CD14-positive monocyte (primary cell): ENCODE data around the gene BTD. TPM values are rescaled to one million over a fixed set of nuclear protein-coding genes. Genes with fewer than 3 reads are reported as not detected.
A peak's percentile ranks its signal among the peaks of the same experiment; 100 is the strongest.

Experiments
- DNase-seq, 3 donors: peaks; one replicate each; pipeline ENCODE4 v3.0.0-alpha.2; 2011 to 2022
- H2AFZ ChIP-seq: 2 replicates; pipeline ENCODE4 v1.6.0; 2012; ENCODE audit warnings: mild to moderate bottlenecking, low read depth, low read length, inconsistent platforms; ENCODE audit not compliant: insufficient read depth, poor library complexity, severe bottlenecking
- H3K27ac ChIP-seq, 2 donors: 1 replicate in 1 of 2; 2 replicates in 1 of 2; pipeline ENCODE4 v1.5.1; 2012 to 2013; ENCODE audit warnings: low read length in 2 of 2, control low read depth in 1 of 2, inconsistent platforms in 1 of 2, low read depth in 1 of 2, mild to moderate bottlenecking in 1 of 2
- H3K27me3 ChIP-seq, 2 donors: one replicate each; pipeline versions ENCODE4 v1.6.0 to v1.6.1; 2011 to 2013; ENCODE audit warnings: low read length in 2 of 2; ENCODE audit not compliant: control insufficient read depth in 2 of 2, insufficient read depth in 2 of 2
- H3K36me3 ChIP-seq, 2 donors: replicated peaks in 1 of 2; 1 replicate in 1 of 2; 2 replicates in 1 of 2; pipeline versions ENCODE4 v1.5.1 to v1.6.1; 2012 to 2013; ENCODE audit warnings: low read length in 2 of 2, control low read depth in 1 of 2, inconsistent platforms in 1 of 2, mild to moderate bottlenecking in 1 of 2; ENCODE audit not compliant: insufficient read depth in 2 of 2, control insufficient read depth in 1 of 2
- H3K4me1 ChIP-seq, 2 donors: 1 replicate in 1 of 2; 2 replicates in 1 of 2; pipeline versions ENCODE4 v1.5.1 to v1.6.1; 2012 to 2013; ENCODE audit warnings: low read length in 2 of 2, control low read depth in 1 of 2, inconsistent platforms in 1 of 2, mild to moderate bottlenecking in 1 of 2, moderate library complexity in 1 of 2; ENCODE audit not compliant: insufficient read depth in 2 of 2, control insufficient read depth in 1 of 2
- H3K4me2 ChIP-seq: replicated peaks from 2 replicates; pipeline ENCODE3; 2012; ENCODE audit warnings: low read length, moderate library complexity, mild to moderate bottlenecking; ENCODE audit not compliant: poor library complexity, severe bottlenecking; ENCODE audit errors: extremely low read depth
- H3K4me3 ChIP-seq, 3 experiments: fragments of 200-600 bp in 1 of 3; sonication (generic) in 1 of 3; replicated peaks in 1 of 3; 1 replicate in 2 of 3; 2 replicates in 1 of 3; pipeline ENCODE4 v1.5.1; 2011 to 2013; ENCODE audit warnings: low read length in 3 of 3, mild to moderate bottlenecking in 3 of 3, control low read depth in 2 of 3, low read depth in 2 of 3, inconsistent platforms in 1 of 3, moderate library complexity in 1 of 3
- H3K79me2 ChIP-seq: 2 replicates; pipeline ENCODE4 v1.6.0; 2012; ENCODE audit warnings: mild to moderate bottlenecking, control low read depth, inconsistent platforms, low read length, moderate library complexity; ENCODE audit not compliant: insufficient read depth
- H3K9ac ChIP-seq: 2 replicates; pipeline ENCODE4 v1.6.0; 2017; ENCODE audit warnings: low read length, mild to moderate bottlenecking; ENCODE audit not compliant: insufficient read depth, poor library complexity, severe bottlenecking
- H3K9me3 ChIP-seq, 2 donors: replicated peaks in 1 of 2; 1 replicate in 1 of 2; 2 replicates in 1 of 2; pipeline versions ENCODE4 v1.5.1 to v1.6.1; 2012 to 2013; ENCODE audit warnings: low read length in 2 of 2, control low read depth in 1 of 2; ENCODE audit not compliant: control insufficient read depth in 1 of 2, insufficient read depth in 1 of 2
- H4K20me1 ChIP-seq: 2 replicates; pipeline ENCODE4 v1.6.0; 2012; ENCODE audit warnings: mild to moderate bottlenecking, low read length, control low read depth, moderate library complexity; ENCODE audit not compliant: insufficient read depth
- H3K27ac Mint-ChIP-seq, 7 donors: one replicate each; pipeline ENCODE4 v1.8.0; 2020; ENCODE audit warnings: mild to moderate bottlenecking in 7 of 7, mixed read lengths in 7 of 7, moderate library complexity in 6 of 7, inconsistent platforms in 2 of 7
- H3K27me3 Mint-ChIP-seq, 3 donors: one replicate each; pipeline ENCODE4 v1.8.0; 2021 to 2022; ENCODE audit warnings: low read depth in 3 of 3, mild to moderate bottlenecking in 3 of 3, mixed read lengths in 3 of 3, moderate library complexity in 3 of 3, inconsistent platforms in 1 of 3
- H3K36me3 Mint-ChIP-seq, 2 donors: one replicate each; pipeline ENCODE4 v1.8.0; 2020; ENCODE audit warnings: mixed read lengths in 2 of 2, inconsistent platforms in 1 of 2, mild to moderate bottlenecking in 1 of 2
- H3K4me1 Mint-ChIP-seq: one replicate; pipeline ENCODE4 v1.8.0; 2020; ENCODE audit warnings: mild to moderate bottlenecking, mixed read lengths
- H3K4me3 Mint-ChIP-seq, 2 donors: one replicate each; pipeline ENCODE4 v1.8.0; 2020; ENCODE audit warnings: mild to moderate bottlenecking in 2 of 2, mixed read lengths in 2 of 2, moderate library complexity in 1 of 2
- H3K9me3 Mint-ChIP-seq, 7 donors: one replicate each; pipeline ENCODE4 v1.8.0; 2020 to 2022; ENCODE audit warnings: mixed read lengths in 7 of 7, mild to moderate bottlenecking in 6 of 7, moderate library complexity in 6 of 7, inconsistent platforms in 2 of 7
- CTCF ChIP-seq: fragments of 200-600 bp; IDR thresholded peaks from one replicate; pipeline ENCODE4 v1.8.0; 2022; ENCODE audit warnings: antibody characterized with exemption, mild to moderate bottlenecking
- WGBS: methylation state at CpG from one replicate; pipeline ENCODE4 v1.1.5; 2013; ENCODE audit warnings: missing lambda C conversion rate; ENCODE audit not compliant: insufficient coverage; 5-methylcytosine and 5-hydroxymethylcytosine counted together
- intact Hi-C, 2 donors: fragments of 100-400 bp; cut with micrococcal nuclease; formaldehyde crosslinking; loops; one replicate each; pipeline versions ENCODE4 v1.15.0 to v1.15.1; 2023
- polyA plus RNA-seq, 3 donors: library from polyadenylated mRNA; depleted of rRNA in 1 of 3; unstranded in 2 of 3; stranded (reverse) in 1 of 3; fragments of 300-500 nt in 2 of 3; fragments of >200 nt in 1 of 3; fragmentation: Illumina TruSeq in 2 of 3; gene quantifications; 1 replicate in 2 of 3; 2 replicates in 1 of 3; pipeline ENCODE4 v1.2.3, GENCODE V29; 2012 to 2021

The BTD gene
- polyA plus RNA-seq, 3 donors: 13.2 to 24.0 (median 19.3) TPM

- H3K27ac Mint-ChIP-seq: no peak overlapping the region
Observed at GRCh38 chr3:15606434-15606891, 4.9 kb downstream of the BTD start.

GRCh38 chr3:15610082-15610759, 8.7 kb downstream of the BTD start:
- H3K9me3 ChIP-seq: no peaks in the 10 kb centered on the region
- H4K20me1 ChIP-seq: no peaks in the 10 kb centered on the region
- Mint-ChIP-seq H3K4me1 (peaks cover 10% of the 10 kb centered on the region), H3K4me3 (no peak overlapping the region), H3K36me3 (no peaks in the 10 kb centered on the region), H3K27me3 (peaks cover 0 to 4% (median 1%) of the 10 kb centered on the region in 3 donors), H3K27ac (no peak overlapping the region), H3K9me3 (peaks cover 0 to 4% (median 0%) of the 10 kb centered on the region in 7 donors)
- no peaks in the 10 kb centered on the region for H3K36me3 ChIP-seq
- TF ChIP-seq CTCF: no peak
- H3K4me1 ChIP-seq: no peaks in the 10 kb centered on the region
- no peak overlapping the region for H3K9ac ChIP-seq
- H2AFZ ChIP-seq: no peak overlapping the region
- H3K4me3 ChIP-seq: no peak overlapping the region
- 73% methylated on average over 1 of the region's 4 CpGs for whole genome bisulfite sequencing
- H3K27me3 ChIP-seq: no peaks in the 10 kb centered on the region
- H3K4me2 ChIP-seq: no peak overlapping the region
- DNase-seq: peak in 2 of 3 donors; percentile 43 to 54
- H3K27ac ChIP-seq: no peak overlapping the region
- H3K79me2 ChIP-seq: no peaks in the 10 kb centered on the region
- intact Hi-C loops: no loop called here

More at GRCh38 chr3:15606434-15606891, 4.9 kb downstream of the BTD start:
- TF ChIP-seq CTCF: no peak
- Histone ChIP-seq H3K4me2 (no peak overlapping the region), H3K9me3 (no peaks in the 10 kb centered on the region), H3K27ac (no peak overlapping the region), H3K79me2 (peaks cover 4% of the 10 kb centered on the region), H3K9ac (no peak overlapping the region), H2AFZ (no peak overlapping the region), H4K20me1 (no peaks in the 10 kb centered on the region), H3K4me3 (no peak overlapping the region), H3K4me1 (peaks cover 6 to 7% of the 10 kb centered on the region in 2 donors), H3K27me3 (no peaks in the 10 kb centered on the region), H3K36me3 (no peaks in the 10 kb centered on the region)
- H3K4me3 Mint-ChIP-seq: no peak overlapping the region
- 100% methylated on average over 1 of the region's 2 CpGs for WGBS
- peaks cover 0 to under 1% (median 0%) of the 10 kb centered on the region in 3 donors for H3K27me3 Mint-ChIP-seq
- no peak for DNase-seq
- intact Hi-C loops: loop anchor here (10.0 kb wide), 2 partner anchors 658 to 662 kb away; partner anchors contain the start of genes DPH3 (in 1 of the 2), NR2C2 (in 1 of the 2) and OXNAD1 (in 1 of the 2)
- H3K9me3 Mint-ChIP-seq: peaks cover 0 to 2% (median 0%) of the 10 kb centered on the region in 7 donors
- H3K4me1 Mint-ChIP-seq: peaks cover 13% of the 10 kb centered on the region
- no peaks in the 10 kb centered on the region for H3K36me3 Mint-ChIP-seq
